Stimulated activated CD4-positive, alpha-beta T cell treated with anti-CD3 and anti-CD28 coated beads, Interleukin-1b, Interleukin-23, amount 100 ng/mL, for 4 hours (primary cell): Measurements from ENCODE around the gene CBX6.
A peak's percentile ranks its signal among the peaks of the same experiment; 100 is the strongest.
"Not testable (repeated sequence)": the region's sequence is repeated elsewhere in the genome, so short reads cannot be mapped to it uniquely, and the experiment has no call there.

Source experiments
- DNase-seq, 2 donors: peaks; one replicate each; pipeline ENCODE4 v3.0.0-alpha.2; 2020; ENCODE audit warnings: low read depth in 2 of 2

Gene CBX6

DNA sequence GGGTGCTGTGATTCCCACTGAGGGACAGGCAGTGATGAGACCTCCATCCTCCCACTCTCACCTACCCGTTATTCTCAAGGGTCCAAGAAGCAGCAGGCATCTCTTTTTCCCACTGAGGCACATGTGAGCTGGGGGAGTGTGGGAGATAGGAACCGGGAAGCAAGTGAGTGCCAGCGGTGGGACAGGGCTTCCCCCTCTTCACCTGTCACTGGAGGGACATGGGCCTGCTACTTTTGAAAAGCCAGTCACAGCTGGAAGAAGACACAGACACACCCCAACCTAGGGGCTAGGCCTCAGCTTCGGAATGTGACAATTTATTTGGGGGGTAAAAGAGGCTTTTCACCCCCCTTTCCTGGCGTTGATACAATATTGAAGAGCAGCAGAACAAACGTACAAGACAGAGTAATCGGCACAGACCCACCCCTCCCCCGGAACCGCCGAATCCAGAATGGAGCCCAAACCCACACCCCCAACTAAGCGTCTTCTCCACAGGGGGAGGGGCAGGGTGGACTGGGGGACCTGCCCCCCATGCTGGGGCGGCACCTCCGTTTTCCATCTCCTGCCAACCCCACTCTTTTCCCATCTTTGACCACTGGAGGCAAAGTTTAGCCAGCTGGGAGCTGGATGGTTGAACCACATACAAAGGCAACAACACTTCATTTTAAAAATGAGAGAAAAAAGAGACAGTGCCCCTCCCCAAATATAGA, 10.7 kb downstream of the CBX6 start:
- DNase-seq = no peak

DNA sequence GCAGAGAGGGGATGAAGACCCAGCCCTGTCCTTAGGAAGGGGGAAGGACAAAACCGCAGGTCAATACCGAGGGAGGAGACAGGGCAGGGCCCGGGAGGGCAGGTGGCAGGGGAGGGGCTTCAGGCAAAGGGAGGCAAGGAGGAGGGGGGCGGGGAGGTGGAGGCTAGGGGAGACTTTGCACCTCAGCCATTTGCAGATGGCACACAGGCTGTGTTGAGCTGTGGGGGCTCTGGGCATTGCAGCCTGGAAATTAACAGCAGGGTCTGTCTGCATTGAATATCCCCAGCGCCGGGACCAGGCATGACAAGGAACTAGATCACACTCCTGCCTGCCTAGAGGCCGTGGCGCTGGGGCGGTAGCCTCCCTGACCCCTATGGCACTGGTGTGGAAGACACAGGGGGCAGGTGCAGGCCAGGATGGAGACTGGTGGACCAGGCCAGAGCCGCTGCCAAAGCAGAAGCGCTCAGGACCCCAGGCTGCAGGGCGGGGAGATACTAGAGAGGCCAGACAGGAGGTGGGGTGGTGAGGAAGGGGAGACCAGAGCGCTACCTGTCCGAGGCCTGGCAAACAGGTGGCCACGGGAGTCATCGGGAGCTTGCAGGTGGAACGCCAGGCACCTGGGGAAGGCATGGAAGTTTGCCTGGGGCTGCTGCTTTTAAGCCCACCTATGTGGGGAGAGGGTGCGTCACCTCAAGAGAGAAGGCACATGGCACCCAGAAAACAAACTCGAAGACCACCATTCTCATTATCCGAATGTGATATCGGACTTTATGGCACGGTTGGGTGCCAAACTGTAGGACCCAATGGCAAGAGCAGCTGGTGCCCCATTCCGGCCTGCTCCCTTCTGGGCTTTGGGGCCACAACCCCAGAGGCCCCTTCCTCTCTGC, 11.5 kb downstream of the CBX6 start:
- no peak for DNase-seq

DNA sequence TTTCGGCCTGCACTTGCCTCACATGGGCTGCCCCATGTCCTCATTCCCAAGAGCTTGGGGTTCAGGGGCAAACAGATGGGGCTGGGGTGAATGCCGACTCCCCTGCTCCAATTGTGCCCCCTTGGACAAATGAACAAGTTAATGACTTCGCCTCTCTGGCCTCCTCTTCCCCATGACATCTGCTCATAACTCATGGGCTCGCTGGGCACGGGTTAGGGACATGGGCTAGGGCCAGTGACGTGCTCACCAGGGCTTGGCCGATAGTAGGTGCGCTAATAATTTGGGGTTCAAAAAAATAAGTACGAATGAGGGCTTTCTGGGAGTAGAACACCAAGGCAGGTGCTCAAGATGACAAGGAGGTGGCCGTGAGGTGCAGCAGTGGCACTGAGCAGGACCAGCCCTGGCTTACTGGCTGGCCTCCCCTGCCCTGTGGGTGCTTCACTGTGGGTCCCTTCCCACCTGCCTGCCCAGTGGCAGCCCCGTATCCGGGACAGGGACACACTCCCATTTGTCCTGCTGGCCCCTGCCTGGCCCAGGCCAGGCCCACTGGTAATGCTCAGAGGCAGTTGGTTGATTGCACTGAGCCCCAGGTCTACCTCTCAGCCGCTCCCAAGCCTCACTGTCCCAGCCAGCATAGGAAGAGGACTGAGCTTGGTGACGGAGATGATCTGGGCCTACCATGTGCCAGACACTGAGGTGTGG, 12.3 kb downstream of the CBX6 start:
- DNase-seq = no peak

DNA sequence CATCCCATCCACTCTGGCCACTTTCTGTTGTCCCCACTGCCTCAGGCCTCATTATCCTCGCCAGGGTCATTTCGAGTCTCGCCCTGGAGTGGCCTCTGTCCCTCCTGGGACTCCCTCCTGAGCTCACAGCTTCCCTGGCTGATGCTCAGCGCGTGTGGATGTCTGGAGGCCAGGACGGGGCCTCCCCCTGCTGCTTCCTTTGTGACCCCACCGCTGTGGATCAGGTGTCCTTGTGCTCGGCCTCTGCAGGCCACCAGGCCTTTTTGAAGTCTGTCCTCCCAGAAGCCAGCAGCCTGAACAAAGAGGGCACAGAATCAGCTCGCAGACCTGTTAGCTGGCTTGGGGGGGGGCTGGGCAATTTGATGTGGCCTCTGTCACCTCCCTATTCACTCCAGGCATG, 13.5 kb downstream of the CBX6 start:
- DNase-seq = no peak

DNA sequence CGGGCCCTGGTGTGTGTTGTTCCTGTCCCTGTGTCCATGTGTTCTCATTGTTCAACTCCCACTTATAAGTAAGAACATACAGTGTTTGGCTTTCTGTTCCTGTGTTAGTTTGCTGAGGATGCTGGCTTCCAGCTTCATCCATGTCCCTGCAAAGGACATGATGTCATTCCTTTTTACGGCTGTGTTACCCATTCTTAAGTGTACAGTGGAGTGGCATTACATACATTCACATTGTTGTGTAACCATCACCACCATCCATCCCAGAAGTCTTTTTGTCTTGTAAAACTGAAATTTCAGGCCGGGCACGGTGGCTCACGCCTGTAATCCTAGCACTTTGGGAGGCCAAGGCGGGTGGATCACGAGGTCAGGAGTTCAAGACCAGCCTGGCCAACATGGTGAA, 17.5 kb downstream of the CBX6 start:
- DNase-seq = not testable (repeated sequence)

DNA sequence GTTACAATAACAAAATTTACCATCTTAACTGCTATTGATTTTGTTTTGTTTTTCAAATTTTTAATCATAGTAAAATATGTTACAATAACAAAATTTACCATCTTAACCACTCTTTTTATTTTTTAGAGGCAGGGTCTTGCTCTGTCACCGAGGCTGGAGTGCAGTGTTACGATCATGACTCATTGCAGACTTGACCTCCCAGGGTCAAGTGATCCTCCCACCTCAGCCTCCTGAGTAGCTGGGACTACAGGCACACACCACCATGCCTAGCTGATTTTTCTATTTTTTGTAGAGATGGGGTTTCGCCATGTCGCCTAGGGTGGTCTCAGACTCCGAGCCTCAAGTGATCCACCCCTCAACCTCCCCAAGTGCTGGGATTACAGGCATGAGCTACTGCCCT, 18.1 kb downstream of the CBX6 start:
- DNase-seq = not testable (repeated sequence)

DNA sequence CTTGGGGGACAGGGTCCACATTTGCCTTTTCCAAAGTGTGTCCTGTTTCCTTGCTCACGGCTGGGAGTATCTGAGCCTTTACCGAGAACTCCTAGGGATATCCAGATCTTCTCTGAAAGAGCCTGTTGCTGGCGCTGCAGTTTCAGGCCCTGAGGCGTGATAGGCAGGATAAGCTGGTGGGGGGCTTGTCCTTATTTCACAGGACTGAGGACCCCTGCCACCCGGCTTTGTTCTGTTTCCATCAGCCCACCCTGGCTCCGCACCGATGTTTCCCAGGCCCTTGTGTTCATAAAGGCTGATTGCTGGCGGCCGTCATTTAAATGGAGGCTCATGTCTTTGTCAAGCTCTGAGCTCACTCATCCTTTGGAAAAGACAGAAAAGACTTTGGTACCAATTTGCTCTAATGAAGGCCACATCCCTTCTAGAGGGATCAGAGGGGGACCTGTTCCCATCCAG, 18.8 kb downstream of the CBX6 start:
- no peak for DNase-seq

DNA sequence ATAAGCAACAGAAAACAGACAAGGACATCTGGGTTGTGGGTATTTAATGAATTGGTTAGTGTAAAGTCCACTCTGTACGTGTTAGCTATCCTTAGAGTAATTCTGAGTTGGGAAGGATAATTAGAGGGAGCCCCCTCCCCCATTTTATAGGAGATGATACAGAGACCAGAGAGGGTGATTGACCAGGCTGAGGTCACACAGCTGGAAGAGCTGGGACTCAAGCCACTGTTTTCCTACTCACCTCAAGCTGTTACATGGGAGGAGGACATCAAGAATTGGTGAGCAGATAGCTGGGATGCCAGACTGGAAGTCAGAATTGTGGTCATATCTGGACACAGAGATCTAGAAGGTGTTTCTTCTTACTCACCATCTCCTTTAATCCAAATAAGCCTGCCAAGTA, 19.5 kb downstream of the CBX6 start:
- DNase-seq = no peak

DNA sequence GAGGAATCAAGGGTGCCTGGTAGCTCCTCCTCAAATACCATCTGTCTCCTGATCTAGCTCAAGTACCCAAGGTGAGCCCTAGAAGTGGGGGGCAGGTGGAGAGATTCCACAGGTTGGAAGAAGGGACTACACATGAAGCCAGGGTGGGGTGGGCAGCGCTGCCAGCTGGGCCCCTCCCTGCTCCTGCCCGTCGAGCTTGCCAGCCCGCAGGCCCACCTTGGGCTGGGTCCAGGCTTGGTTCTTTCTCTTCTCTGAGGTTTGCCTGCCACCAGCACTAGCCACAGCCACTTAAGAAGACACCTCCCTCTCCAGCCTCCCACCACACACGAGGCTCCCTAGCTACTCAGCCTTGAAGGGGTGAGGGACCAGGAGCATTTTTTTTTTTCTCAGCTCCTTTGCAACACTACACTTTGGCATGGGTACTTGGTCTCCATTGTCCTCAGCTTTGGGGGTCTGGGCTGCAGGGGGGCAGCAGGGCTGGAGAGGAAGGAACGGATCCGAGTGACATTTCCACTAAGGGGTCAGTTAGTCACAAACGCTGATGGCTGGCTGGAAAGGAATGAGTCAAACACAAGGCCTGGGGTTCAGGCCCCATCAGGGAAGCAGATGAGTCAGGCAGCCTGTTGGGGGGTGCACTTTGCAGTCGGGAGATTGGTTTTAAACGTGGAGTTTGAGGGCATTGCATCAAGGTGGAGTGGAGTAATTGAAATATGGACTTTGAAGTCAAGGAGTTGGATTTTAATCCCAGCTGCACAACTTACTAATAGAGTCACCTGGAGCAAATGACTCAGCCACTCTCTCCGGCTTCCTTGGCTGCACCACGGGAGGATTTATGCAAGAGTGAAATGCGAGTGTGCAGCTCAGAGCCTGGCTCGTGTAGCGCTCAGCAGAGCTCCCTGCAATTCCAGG, 20.8 kb downstream of the CBX6 start:
- DNase-seq = no peak

DNA sequence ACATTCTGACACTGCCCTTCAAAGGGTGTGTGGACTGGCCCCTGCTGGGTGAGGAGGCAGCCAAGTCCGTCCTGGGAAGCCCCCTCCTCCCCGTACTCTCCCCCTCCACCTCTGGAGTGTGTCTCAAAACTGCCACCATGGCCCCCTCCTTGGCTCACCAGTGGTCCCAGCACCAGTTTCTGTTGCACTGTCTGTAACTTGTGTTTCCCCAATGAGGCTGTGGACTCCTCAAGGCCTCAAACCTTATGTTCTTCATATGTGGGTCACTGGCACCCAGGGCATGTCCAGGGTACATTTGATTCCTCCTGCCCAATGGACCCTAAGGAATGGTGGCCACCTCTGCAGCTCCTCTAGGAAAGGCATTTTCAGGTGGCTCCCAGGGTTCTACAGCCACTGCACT, 21.6 kb downstream of the CBX6 start:
- DNase-seq = no peak

DNA sequence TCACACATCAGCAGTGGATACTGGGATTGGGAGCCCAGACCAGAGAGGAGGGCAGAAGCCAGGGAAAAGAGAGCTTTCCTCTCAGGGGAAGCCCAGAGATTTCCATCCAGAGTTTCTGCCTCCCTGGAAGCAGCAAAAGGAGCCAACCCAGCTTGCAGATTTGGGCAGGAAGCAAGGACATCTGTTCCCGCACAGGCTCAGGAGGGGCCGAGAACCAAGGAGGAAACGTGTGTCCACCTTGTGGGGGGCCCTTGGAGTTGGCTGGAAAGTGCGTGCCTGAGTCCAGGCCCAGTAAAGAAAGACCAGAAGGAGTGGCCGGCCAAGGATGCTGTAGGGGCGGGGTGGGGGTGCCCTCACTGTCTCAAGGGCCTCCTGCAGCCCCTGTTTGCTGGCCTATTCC, 22.2 kb downstream of the CBX6 start:
- DNase-seq = no peak

DNA sequence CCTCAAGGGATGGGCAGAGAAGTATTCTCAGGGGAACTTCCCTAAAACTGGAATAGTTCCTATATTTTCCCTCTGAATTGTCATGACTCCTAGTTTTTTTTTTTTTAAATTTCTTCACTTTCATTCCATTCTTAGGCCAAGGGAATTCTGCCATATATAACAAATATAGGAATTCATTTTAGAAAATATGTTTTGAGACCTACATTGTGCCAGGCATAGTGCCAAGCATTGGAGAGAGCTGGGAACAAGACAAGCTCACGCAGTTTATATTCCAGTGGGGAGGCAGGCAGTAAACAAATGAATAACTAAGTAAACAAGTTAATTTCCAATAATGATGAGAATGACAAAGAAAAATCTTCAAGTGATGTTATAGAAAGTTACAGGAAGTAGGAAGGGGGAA, 25.6 kb downstream of the CBX6 start:
- DNase-seq = no peak

DNA sequence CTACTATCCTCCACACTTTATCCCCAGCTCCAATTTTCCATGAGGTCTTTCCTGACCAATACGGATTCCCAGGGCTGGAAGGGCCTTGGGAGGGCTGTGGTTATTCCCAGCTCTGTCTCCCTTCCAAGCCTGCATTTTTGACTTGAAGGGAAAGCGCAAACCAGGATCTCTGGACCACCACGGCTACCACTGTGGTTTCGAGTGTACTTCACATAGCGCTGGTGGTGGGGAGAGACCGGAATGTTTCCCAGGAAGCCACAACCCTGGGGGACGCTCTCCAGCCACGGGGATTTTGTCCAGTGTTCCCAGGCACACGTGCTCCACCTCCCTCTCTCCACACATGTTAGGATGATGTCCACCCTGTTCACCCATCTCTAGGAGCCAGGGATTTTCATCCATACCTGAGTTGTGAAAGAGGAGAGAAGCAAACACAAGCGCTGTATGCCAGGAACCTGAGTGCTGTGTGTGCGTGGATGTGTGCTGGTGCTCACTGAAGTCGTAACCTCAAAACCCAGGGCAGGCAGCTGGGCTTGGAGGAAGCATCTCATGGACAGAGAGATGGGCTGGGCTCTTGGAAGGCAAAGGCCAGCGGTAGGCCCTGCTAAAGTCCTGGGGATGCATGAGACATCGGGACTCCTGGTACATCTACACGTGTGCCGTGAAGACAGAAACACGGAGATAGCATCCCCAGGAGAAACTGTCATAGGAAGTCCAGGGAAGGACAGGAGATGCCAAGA, 26.8 kb downstream of the CBX6 start:
- DNase-seq = no peak

DNA sequence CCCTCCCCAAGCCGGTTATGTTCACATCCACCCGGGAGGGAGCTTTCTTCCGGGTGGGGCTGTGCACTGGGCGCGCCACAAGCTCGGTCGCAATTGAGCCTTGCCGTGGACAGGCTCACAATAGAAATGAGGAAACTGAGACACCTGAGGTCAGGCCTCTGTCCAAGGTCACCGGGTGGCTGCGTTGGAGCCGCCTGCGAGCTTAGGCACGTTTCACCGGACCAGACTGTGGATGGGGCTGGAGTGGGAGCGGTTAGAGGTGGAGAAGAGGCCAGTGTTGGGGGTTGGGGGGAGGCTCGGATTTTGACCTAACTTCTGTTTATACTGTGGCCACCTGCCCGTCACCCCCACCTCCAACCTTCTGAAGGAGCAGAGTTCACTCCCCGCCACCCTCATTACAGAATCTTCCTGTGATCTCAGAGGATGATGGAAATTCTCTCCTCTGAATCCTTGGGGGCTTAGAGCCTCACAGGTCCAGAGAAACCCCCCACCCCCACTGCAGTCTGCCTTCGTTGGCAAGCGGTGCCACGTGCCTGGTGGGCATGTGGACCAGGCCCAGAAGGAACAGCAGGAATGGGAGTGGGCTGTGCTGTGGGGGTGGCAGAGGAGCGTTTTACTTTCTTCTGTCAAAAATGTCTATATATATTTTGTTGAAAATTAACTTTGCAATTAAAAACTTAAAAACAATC, 27.6 kb downstream of the CBX6 start:
- DNase-seq = no peak

DNA sequence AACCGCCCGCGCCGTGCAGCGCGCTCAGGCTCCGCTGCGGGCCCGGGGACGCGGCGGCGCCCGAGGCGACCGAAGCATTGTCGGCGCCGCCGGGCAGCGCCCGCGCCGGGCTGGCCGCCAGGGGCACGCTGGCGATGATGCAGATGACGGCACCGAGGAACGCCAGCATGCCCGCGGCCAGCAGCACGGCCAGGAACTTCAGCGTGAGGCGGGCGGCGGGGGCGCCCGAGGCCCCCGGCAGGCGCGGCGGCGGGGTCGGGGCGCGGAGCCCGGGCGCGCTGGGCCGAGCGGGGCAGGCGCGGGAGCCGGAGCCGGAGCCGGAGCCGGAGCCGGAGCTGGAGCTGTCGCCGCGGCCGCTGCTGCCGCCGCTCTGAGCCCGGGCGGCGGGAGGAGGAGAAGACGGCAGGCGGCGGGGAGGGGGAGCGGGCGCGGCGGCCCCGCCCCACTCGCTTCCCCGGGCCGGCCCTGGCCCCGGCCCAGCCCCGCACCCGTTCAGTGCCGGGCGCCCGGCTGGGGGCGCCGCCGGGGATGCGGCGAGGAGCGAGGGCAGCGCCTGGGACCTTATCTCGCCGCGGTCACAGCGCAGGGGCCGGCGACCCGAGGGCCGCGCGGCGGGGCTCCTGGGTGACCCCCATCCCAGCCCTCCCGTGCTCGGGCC, 28.2 kb downstream of the CBX6 start, which contains the start of gene NPTXR:
NPTXR (minus strand) TSS at position 372 of the 658 bp plus-strand sequence.
- peak; percentile 28 to 50 for DNase-seq

DNA sequence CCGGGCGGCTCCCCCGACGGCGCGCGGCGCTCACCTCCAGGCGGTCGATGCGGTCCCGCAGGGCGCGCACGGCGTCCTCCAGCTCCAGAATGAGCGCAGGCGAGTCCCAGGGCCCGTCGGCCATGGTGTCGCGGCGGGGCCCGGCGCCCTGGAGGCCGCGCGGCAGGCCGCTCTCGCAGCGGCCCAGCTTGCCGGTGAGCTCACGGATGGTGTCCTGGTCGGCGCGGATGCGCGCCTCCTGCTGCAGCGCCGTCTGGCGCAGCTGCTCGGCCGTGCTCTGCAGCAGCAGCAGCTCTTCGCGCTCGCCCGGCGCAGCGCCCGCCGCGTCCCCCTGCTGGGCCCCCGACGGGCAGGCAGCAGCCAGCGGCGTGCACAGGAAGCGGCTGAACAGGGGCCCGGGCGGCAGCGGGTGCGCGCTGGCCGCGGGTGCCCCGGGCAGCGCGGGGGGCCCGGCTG, 28.8 kb downstream of the CBX6 start:
- peak; percentile 19 to 45 for DNase-seq

DNA sequence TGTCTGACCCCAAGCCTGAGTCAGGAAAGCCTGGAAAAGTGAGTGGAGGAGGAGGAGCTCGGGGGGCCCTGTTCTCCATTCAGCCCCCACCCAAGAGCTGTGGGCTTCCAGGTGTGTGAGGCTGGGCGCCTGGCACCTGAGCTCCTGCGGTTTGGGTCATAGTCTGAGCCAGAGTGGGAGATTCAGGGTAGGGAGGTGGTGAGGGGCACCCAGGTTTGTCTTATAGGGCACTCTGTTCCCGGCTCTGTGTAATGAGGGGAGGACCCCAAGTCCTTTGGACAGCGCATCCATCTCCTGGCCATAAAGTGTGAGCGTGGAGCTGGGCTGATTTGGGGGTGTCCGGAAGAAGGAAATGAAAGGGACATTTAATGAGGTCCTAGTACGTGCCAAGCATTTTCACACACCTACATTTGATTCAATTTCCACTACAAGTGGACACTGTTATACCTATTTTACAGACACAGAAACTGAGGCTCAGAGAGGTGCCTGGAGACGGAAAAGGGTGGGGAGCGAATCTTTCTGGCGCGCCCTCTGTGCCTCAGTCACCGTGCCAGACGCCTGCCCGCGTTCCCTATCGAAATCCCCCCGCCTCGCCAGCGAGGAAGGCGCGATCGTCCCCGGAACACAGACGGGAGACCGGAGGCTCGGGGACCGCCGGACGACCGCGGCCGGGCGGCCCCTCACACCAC, 29.4 kb downstream of the CBX6 start:
- DNase-seq = no peak

DNA sequence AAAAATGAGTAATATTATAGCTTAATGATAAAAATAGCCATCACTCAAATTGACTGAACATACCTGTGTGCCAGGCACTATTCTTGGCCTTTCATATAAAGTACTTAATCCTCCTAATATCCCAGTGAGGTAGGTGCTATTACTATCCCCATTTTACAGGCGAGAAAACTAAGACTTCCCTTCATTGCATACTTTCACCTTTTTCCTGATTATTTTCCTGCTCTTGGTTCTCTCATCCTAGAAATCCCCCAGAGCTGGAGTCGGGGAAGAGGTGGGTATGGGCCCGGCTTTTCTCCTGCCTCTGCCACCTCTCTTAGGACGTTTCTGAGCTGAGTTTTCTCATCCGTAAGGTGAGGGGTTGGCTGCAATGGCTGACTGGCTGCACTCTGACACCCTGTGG, 30.4 kb downstream of the CBX6 start:
- DNase-seq = no peak

DNA sequence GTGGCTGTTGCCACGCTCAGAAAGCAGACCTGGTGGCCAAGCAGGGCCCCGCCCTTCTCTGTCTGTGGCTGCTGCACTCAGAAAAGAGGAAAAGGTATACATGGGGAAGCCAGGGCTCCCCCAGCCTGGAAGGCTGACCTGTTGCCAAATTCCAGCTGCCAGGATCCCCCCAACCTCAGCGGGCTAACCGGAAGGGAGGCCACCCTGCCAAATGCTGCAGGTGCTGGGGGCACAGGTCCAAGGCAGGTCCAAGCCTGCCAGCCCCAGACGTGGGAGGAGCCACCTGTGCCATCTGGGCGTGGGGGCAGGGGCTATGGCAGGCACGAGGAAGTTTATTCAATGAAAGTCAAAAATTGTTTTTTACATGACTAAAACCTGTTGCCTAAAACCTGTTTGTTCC, 30.8 kb downstream of the CBX6 start:
- DNase-seq = no peak
